Astrocyte (in vitro differentiated cells and primary cell): ENCODE measurements around the gene GEN1.

Experiments used
- CTCF ChIP-seq: IDR thresholded peaks from 2 replicates; pipeline ENCODE4 v1.5.1; 2011; ENCODE audit warnings: low read depth, mild to moderate bottlenecking, inconsistent platforms, low read length, moderate library complexity; ENCODE audit not compliant: insufficient read depth
- EZH2 ChIP-seq: IDR thresholded peaks from 2 replicates; pipeline ENCODE4 v1.6.1; 2012; ENCODE audit warnings: mild to moderate bottlenecking, low read length, inconsistent platforms; ENCODE audit not compliant: insufficient read depth

GRCh38 chr2:17822445-17823117 lies 68.6 kb downstream of the GEN1 start:
- TF ChIP-seq CTCF (no peak), EZH2 (no peak)
